ENCODE results near the gene TBXA2R. TPM values are rescaled to one million over a fixed set of nuclear protein-coding genes. Genes with fewer than 3 reads are reported as not detected.

Gene TBXA2R
- total and polyA plus RNA-seq, 3 experiments from 2014 or later, result 1.5 to 7.6 (median 2.4) TPM

GRCh38 chr19:3551792-3552095, 54.9 kb downstream of the TBXA2R start:
- no peaks in the 10 kb centered on the region for H3K27me3 ChIP-seq (ENCODE audit: insufficient read depth, low read length, poor library complexity, severe bottlenecking)
- no peak for DNase-seq
- peaks cover 9% of the 10 kb centered on the region for H3K36me3 ChIP-seq (ENCODE audit: insufficient read depth, low read length)
- POLR2A ChIA-PET, result no interaction called here
- no peaks in the 10 kb centered on the region for H3K9me3 ChIP-seq (ENCODE audit: low read length)
- Mint-ChIP-seq H3K36me3 (peaks cover 0 to 34% (median 2%) of the 10 kb centered on the region in 3 donors), H3K4me1 (peaks cover 28 to 41% (median 34%) of the 10 kb centered on the region in 3 donors), H3K27ac (peak overlapping the region in 7 of 8 donors; percentile 47 to 79 (median 71)), H3K27me3 (no peaks in the 10 kb centered on the region), H3K9me3 (no peaks in the 10 kb centered on the region), H3K4me3 (peak overlapping the region in 3 of 7 donors; percentile 19 to 37 (median 35))
- no peak overlapping the region for H3K27ac ChIP-seq (ENCODE audit: low read depth, low read length)
- no peak overlapping the region for H3K4me3 ChIP-seq (ENCODE audit: low read length)
- peaks cover 38% of the 10 kb centered on the region for H3K4me1 ChIP-seq (ENCODE audit: insufficient read depth, low read length)
- CTCF ChIA-PET, result no interaction called here

GRCh38 chr19:3550947-3551791, 55.5 kb downstream of the TBXA2R start:
- peaks cover 0 to 35% (median 2%) of the 10 kb centered on the region in 3 donors for H3K36me3 Mint-ChIP-seq
- Histone ChIP-seq H3K36me3 (ENCODE audit: insufficient read depth, low read length) (peaks cover 9% of the 10 kb centered on the region), H3K4me1 (ENCODE audit: insufficient read depth, low read length) (peaks cover 33% of the 10 kb centered on the region), H3K27me3 (ENCODE audit: insufficient read depth, low read length, poor library complexity, severe bottlenecking) (no peaks in the 10 kb centered on the region), H3K27ac (ENCODE audit: low read depth, low read length) (no peak overlapping the region), H3K9me3 (ENCODE audit: low read length) (no peaks in the 10 kb centered on the region), H3K4me3 (ENCODE audit: low read length) (no peak overlapping the region)
- no peaks in the 10 kb centered on the region for H3K27me3 Mint-ChIP-seq
- peak overlapping the region in 7 of 8 donors; percentile 47 to 88 (median 71) for H3K27ac Mint-ChIP-seq
- no peaks in the 10 kb centered on the region for H3K9me3 Mint-ChIP-seq
- peak overlapping the region in 2 of 7 donors; percentile 19 to 37 for H3K4me3 Mint-ChIP-seq
- ChIA-PET CTCF (no interaction called here), POLR2A (interaction anchor here (0.6 kb wide), 1 partner anchor 8 kb away, joined by 5 read pairs; no protein-coding TSS in a partner anchor)
- DNase-seq, result no peak
- H3K4me1 Mint-ChIP-seq, result peaks cover 22 to 35% (median 28%) of the 10 kb centered on the region in 3 donors

GRCh38 chr19:3549816-3550215, 56.9 kb downstream of the TBXA2R start:
- Histone ChIP-seq H3K4me3 (ENCODE audit: low read length) (no peak overlapping the region), H3K27me3 (ENCODE audit: insufficient read depth, low read length, poor library complexity, severe bottlenecking) (no peaks in the 10 kb centered on the region), H3K4me1 (ENCODE audit: insufficient read depth, low read length) (peaks cover 21% of the 10 kb centered on the region), H3K36me3 (ENCODE audit: insufficient read depth, low read length) (peaks cover 16% of the 10 kb centered on the region), H3K9me3 (ENCODE audit: low read length) (no peaks in the 10 kb centered on the region), H3K27ac (ENCODE audit: low read depth, low read length) (no peak overlapping the region)
- no peaks in the 10 kb centered on the region for H3K27me3 Mint-ChIP-seq
- no peak overlapping the region for H3K4me3 Mint-ChIP-seq
- no peak for DNase-seq
- peak overlapping the region in 1 of 8 donors; percentile 69 for H3K27ac Mint-ChIP-seq
- peaks cover 0 to 46% (median 4%) of the 10 kb centered on the region in 3 donors for H3K36me3 Mint-ChIP-seq
- ChIA-PET POLR2A (no interaction called here), CTCF (no interaction called here)
- H3K9me3 Mint-ChIP-seq, result no peaks in the 10 kb centered on the region
- peaks cover 13 to 34% (median 23%) of the 10 kb centered on the region in 3 donors for H3K4me1 Mint-ChIP-seq

- no peak overlapping the region for H3K4me3 ChIP-seq (ENCODE audit: low read length)
- H3K36me3 Mint-ChIP-seq, result peaks cover 0 to 47% (median 2%) of the 10 kb centered on the region in 3 donors
- DNase-seq, result no peak
- peaks cover 9% of the 10 kb centered on the region for H3K4me1 ChIP-seq (ENCODE audit: insufficient read depth, low read length)
- H3K27me3 Mint-ChIP-seq, result no peaks in the 10 kb centered on the region
- H3K4me3 Mint-ChIP-seq, result no peak overlapping the region
- H3K4me1 Mint-ChIP-seq, result peaks cover 5 to 26% (median 17%) of the 10 kb centered on the region in 3 donors
- ChIA-PET CTCF (interaction anchor here (4.8 kb wide), 1 partner anchor 8 kb away, joined by 62 read pairs; the partner anchor contains the start of gene MFSD12), POLR2A (interaction anchor here (0.8 kb wide), 1 partner anchor 38 kb away, joined by 4 read pairs; no protein-coding TSS in a partner anchor)
- no peaks in the 10 kb centered on the region for H3K9me3 Mint-ChIP-seq
- H3K27ac ChIP-seq (ENCODE audit: low read depth, low read length), result no peak overlapping the region
- no peaks in the 10 kb centered on the region for H3K27me3 ChIP-seq (ENCODE audit: insufficient read depth, low read length, poor library complexity, severe bottlenecking)
- no peak overlapping the region for H3K27ac Mint-ChIP-seq
- H3K36me3 ChIP-seq (ENCODE audit: insufficient read depth, low read length), result peaks cover 16% of the 10 kb centered on the region
- H3K9me3 ChIP-seq (ENCODE audit: low read length), result no peaks in the 10 kb centered on the region
Measured at GRCh38 chr19:3548606-3549005, 58.1 kb downstream of the TBXA2R start.

- no peaks in the 10 kb centered on the region for H3K27me3 Mint-ChIP-seq
- POLR2A ChIA-PET, result interaction anchor here (1.0 kb wide), 1 partner anchor 9 kb away, joined by 4 read pairs; no protein-coding TSS in a partner anchor
- H3K4me3 ChIP-seq (ENCODE audit: low read length), result no peak overlapping the region
- H3K27ac Mint-ChIP-seq, result no peak overlapping the region
- CTCF ChIA-PET, result interaction anchor here (0.7 to 4.8 kb wide), 2 partner anchors 9 to 30 kb away, joined by 3 to 62 read pairs; partner anchors contain the start of gene MFSD12
- H3K36me3 ChIP-seq (ENCODE audit: insufficient read depth, low read length), result peaks cover 16% of the 10 kb centered on the region
- H3K9me3 Mint-ChIP-seq, result no peaks in the 10 kb centered on the region
- no peaks in the 10 kb centered on the region for H3K9me3 ChIP-seq (ENCODE audit: low read length)
- no peak for DNase-seq
- no peak overlapping the region for H3K4me3 Mint-ChIP-seq
- peaks cover 3% of the 10 kb centered on the region for H3K4me1 ChIP-seq (ENCODE audit: insufficient read depth, low read length)
- no peak overlapping the region for H3K27ac ChIP-seq (ENCODE audit: low read depth, low read length)
- peaks cover 0 to 49% (median 2%) of the 10 kb centered on the region in 3 donors for H3K36me3 Mint-ChIP-seq
- H3K4me1 Mint-ChIP-seq, result peaks cover 5 to 23% (median 15%) of the 10 kb centered on the region in 3 donors
- no peaks in the 10 kb centered on the region for H3K27me3 ChIP-seq (ENCODE audit: insufficient read depth, low read length, poor library complexity, severe bottlenecking)
Measured at GRCh38 chr19:3547767-3548282, 58.9 kb downstream of the TBXA2R start.

- ChIA-PET CTCF (interaction anchor here (0.7 to 4.8 kb wide), 3 partner anchors 10 to 38 kb away, joined by 3 to 62 read pairs (median 18); partner anchors contain the start of genes GIPC3 and MFSD12), POLR2A (interaction anchor here (1.0 kb wide), 1 partner anchor 9 kb away, joined by 4 read pairs; no protein-coding TSS in a partner anchor)
- Histone ChIP-seq H3K36me3 (ENCODE audit: insufficient read depth, low read length) (peaks cover 16% of the 10 kb centered on the region), H3K27me3 (ENCODE audit: insufficient read depth, low read length, poor library complexity, severe bottlenecking) (no peaks in the 10 kb centered on the region), H3K27ac (ENCODE audit: low read depth, low read length) (no peak overlapping the region), H3K4me3 (ENCODE audit: low read length) (no peak overlapping the region), H3K9me3 (ENCODE audit: low read length) (no peaks in the 10 kb centered on the region), H3K4me1 (ENCODE audit: insufficient read depth, low read length) (no peaks in the 10 kb centered on the region)
- H3K27ac Mint-ChIP-seq, result peak overlapping the region in 2 of 8 donors; percentile 32 to 83
- H3K4me3 Mint-ChIP-seq, result no peak overlapping the region
- DNase-seq, result no peak
- no peaks in the 10 kb centered on the region for H3K9me3 Mint-ChIP-seq
- peaks cover 5 to 23% (median 15%) of the 10 kb centered on the region in 3 donors for H3K4me1 Mint-ChIP-seq
- no peaks in the 10 kb centered on the region for H3K27me3 Mint-ChIP-seq
- peaks cover 0 to 51% (median 2%) of the 10 kb centered on the region in 3 donors for H3K36me3 Mint-ChIP-seq
Measured at GRCh38 chr19:3547301-3547731, 59.4 kb downstream of the TBXA2R start.

GRCh38 chr19:3546119-3546518, 60.6 kb downstream of the TBXA2R start:
- H3K4me1 ChIP-seq (ENCODE audit: insufficient read depth, low read length), result no peaks in the 10 kb centered on the region
- no peaks in the 10 kb centered on the region for H3K9me3 ChIP-seq (ENCODE audit: low read length)
- peaks cover 0 to 46% (median 2%) of the 10 kb centered on the region in 3 donors for H3K36me3 Mint-ChIP-seq
- H3K27ac ChIP-seq (ENCODE audit: low read depth, low read length), result no peak overlapping the region
- no peak overlapping the region for H3K4me3 ChIP-seq (ENCODE audit: low read length)
- ChIA-PET CTCF (interaction anchor here (0.6 to 4.8 kb wide), 9 partner anchors 11 to 484 kb away, joined by 3 to 62 read pairs (median 5); partner anchors contain the start of genes GIPC3 and MFSD12), POLR2A (interaction anchor here (3.0 kb wide), 1 partner anchor 8 kb away, joined by 14 read pairs; no protein-coding TSS in a partner anchor)
- peaks cover 16% of the 10 kb centered on the region for H3K36me3 ChIP-seq (ENCODE audit: insufficient read depth, low read length)
- H3K27ac Mint-ChIP-seq, result peak overlapping the region in 3 of 8 donors; percentile 38 to 51 (median 47)
- no peaks in the 10 kb centered on the region for H3K9me3 Mint-ChIP-seq
- no peak for DNase-seq
- H3K4me3 Mint-ChIP-seq, result no peak overlapping the region
- peaks cover 5 to 16% (median 10%) of the 10 kb centered on the region in 3 donors for H3K4me1 Mint-ChIP-seq
- H3K27me3 ChIP-seq (ENCODE audit: insufficient read depth, low read length, poor library complexity, severe bottlenecking), result no peaks in the 10 kb centered on the region
- no peaks in the 10 kb centered on the region for H3K27me3 Mint-ChIP-seq
